AG09319 (cell line): ENCODE data around the gene TANGO6.

Experiments used
- DNase-seq: peaks from one replicate; pipeline ENCODE4 v3.0.0-alpha.2; 2010; ENCODE audit warnings: low read depth; ENCODE audit errors: extremely low read depth
- CTCF ChIP-seq: IDR thresholded peaks from 2 replicates; pipeline ENCODE4 v1.5.1; 2011; ENCODE audit warnings: low read depth, mild to moderate bottlenecking, inconsistent platforms, low read length, moderate library complexity

The TANGO6 gene

GRCh38 chr16:68951991-68952877 lies 108.9 kb downstream of the TANGO6 start:
- TF ChIP-seq CTCF, result no peak
- DNase-seq, result no peak

- no peak for TF ChIP-seq CTCF
- no peak for DNase-seq
Observed at GRCh38 chr16:68954911-68955635, 111.7 kb downstream of the TANGO6 start.

- no peak for DNase-seq
- TF ChIP-seq CTCF, result no peak
Observed at GRCh38 chr16:68960910-68961309, 117.6 kb downstream of the TANGO6 start.

- TF ChIP-seq CTCF, result no peak
- DNase-seq, result no peak
Observed at GRCh38 chr16:68961778-68962402, 118.6 kb downstream of the TANGO6 start.

GRCh38 chr16:68969338-68969737 lies 126.0 kb downstream of the TANGO6 start:
- no peak for TF ChIP-seq CTCF
- no peak for DNase-seq

- no peak for DNase-seq
- TF ChIP-seq CTCF, result no peak
Observed at GRCh38 chr16:68972013-68972412, 128.7 kb downstream of the TANGO6 start.

GRCh38 chr16:68972720-68973119 lies 129.4 kb downstream of the TANGO6 start:
- peak; percentile 40 for TF ChIP-seq CTCF
- no peak for DNase-seq
